Right lobe of liver (tissue), 6 donors: Measurements from ENCODE around the gene CBLC. TPM values are rescaled to one million over a fixed set of nuclear protein-coding genes. Genes with fewer than 3 reads are reported as not detected.

Experiments used
- ATAC-seq, 4 donors: fragments of 200-7000 bp; cut with Tn5 transposase; one replicate each; pipeline ENCODE4 v1.9.1; 2020; ENCODE audit warnings: mild to moderate bottlenecking in 4 of 4, moderate library complexity in 4 of 4
- DNase-seq, 3 donors: peaks; one replicate each; pipeline ENCODE4 v3.0.0-alpha.2; 2020
- H3K27ac ChIP-seq, 3 donors: fragments of 200-600 bp; one replicate each; pipeline ENCODE4 v1.8.0; 2022
- H3K27me3 ChIP-seq, 2 donors: fragments of 200-600 bp; one replicate each; pipeline ENCODE4 v1.8.0; 2022
- H3K36me3 ChIP-seq, 4 donors: fragments of 200-600 bp; sonication (generic) in 1 of 4; one replicate each; pipeline versions ENCODE4 v1.5.1 to v1.8.0; 2017 to 2022; ENCODE audit warnings: control low read depth in 1 of 4
- H3K4me1 ChIP-seq, 4 donors: fragments of 200-600 bp; sonication (generic) in 1 of 4; one replicate each; pipeline versions ENCODE4 v1.5.1 to v1.8.0; 2017 to 2022; ENCODE audit warnings: control low read depth in 1 of 4
- H3K4me3 ChIP-seq, 3 donors: fragments of 200-600 bp; one replicate each; pipeline ENCODE4 v1.8.0; 2022
- H3K9me3 ChIP-seq, 4 donors: fragments of 200-600 bp; sonication (generic) in 1 of 4; one replicate each; pipeline versions ENCODE4 v1.5.1 to v1.8.0; 2017 to 2022; ENCODE audit warnings: control low read depth in 1 of 4
- POLR2A ChIP-seq: fragments of 450-650 bp; IDR thresholded peaks from one replicate; pipeline ENCODE4 v1.6.1; 2017; ENCODE audit warnings: antibody characterized with exemption, mild to moderate bottlenecking
- WGBS: methylation state at CpG from one replicate; pipeline ENCODE4 v1.1.6; 2018; ENCODE audit warnings: low coverage, low lambda C conversion rate; ENCODE audit not compliant: insufficient coverage; ENCODE audit errors: missing lambda C conversion rate; 5-methylcytosine and 5-hydroxymethylcytosine counted together
- intact Hi-C, 2 donors: fragments of 100-400 bp; cut with DNase I; formaldehyde crosslinking; loops; one replicate each; pipeline versions ENCODE4 v1.11.2 to v1.14.1; 2022
- total RNA-seq, 6 experiments: library from RNA; depleted of rRNA in 2 of 6; stranded (reverse); fragments of >200 nt in 2 of 6; fragmentation: NEBNext Ultra II Directional in 3 of 6; extraction: Animal tissue kit (Norgen Biotek cat#: 25700) in 3 of 6; gene quantifications; one replicate each; pipeline versions ENCODE4 v1.1.0 to v1.2.4, GENCODE V29; 2016 to 2023
- TF ChIP-seq, protein P1 (sequence below), 4 donors: fragments of 200-600 bp in 3 of 4; fragments of 450-650 bp in 1 of 4; IDR thresholded peaks; one replicate each; pipeline versions ENCODE4 v1.5.1 to v1.8.0; 2016 to 2022; ENCODE audit warnings: antibody characterized with exemption in 4 of 4, mild to moderate bottlenecking in 2 of 4
- donor health status: DM: no; HTN: yes; CAD: no.
- donor health status: DM: no; HTN: no; CAD: no.
- donor health status: DM: no; HTN: no; CAD: no.
- donor health status: DM: no; HTN: yes; CAD: no.
- donor health status: DM: no; HTN: yes; CAD: no.

The CBLC gene
- total RNA-seq, 6 experiments from 2014 or later, result 9.8 to 19.4 (median 15.6) TPM

GRCh38 chr19:44731622-44732021 is 46.1 kb upstream of the CBLC start:
- TF ChIP-seq POLR2A, result no peak
- TF ChIP-seq, protein P1, sequence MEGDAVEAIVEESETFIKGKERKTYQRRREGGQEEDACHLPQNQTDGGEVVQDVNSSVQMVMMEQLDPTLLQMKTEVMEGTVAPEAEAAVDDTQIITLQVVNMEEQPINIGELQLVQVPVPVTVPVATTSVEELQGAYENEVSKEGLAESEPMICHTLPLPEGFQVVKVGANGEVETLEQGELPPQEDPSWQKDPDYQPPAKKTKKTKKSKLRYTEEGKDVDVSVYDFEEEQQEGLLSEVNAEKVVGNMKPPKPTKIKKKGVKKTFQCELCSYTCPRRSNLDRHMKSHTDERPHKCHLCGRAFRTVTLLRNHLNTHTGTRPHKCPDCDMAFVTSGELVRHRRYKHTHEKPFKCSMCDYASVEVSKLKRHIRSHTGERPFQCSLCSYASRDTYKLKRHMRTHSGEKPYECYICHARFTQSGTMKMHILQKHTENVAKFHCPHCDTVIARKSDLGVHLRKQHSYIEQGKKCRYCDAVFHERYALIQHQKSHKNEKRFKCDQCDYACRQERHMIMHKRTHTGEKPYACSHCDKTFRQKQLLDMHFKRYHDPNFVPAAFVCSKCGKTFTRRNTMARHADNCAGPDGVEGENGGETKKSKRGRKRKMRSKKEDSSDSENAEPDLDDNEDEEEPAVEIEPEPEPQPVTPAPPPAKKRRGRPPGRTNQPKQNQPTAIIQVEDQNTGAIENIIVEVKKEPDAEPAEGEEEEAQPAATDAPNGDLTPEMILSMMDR (IDR thresholded peaks at IDR 0.05), result no peak
- no peak overlapping the region for H3K27ac ChIP-seq
- H3K27me3 ChIP-seq, result no peaks in the 10 kb centered on the region
- no peaks in the 10 kb centered on the region for H3K9me3 ChIP-seq
- DNase-seq (no peak), ATAC-seq (no peak)
- no peaks in the 10 kb centered on the region for H3K36me3 ChIP-seq
- no peak overlapping the region for H3K4me3 ChIP-seq
- H3K4me1 ChIP-seq, result peaks cover 0 to 16% (median 8%) of the 10 kb centered on the region in 4 donors
- intact Hi-C loops, result no loop called here
- 70% methylated on average over 1 of the region's 5 CpGs for WGBS

GRCh38 chr19:44732235-44733014 is 45.3 kb upstream of the CBLC start:
- H3K27ac ChIP-seq, result no peak overlapping the region
- ATAC-seq (no peak), DNase-seq (no peak)
- H3K36me3 ChIP-seq, result no peaks in the 10 kb centered on the region
- H3K4me3 ChIP-seq, result no peak overlapping the region
- peaks cover 0 to 15% (median 8%) of the 10 kb centered on the region in 4 donors for H3K4me1 ChIP-seq
- TF ChIP-seq POLR2A, result no peak
- TF ChIP-seq, protein P1 (IDR thresholded peaks at IDR 0.05), result no peak
- 68% methylated on average over 6 of the region's 11 CpGs for WGBS
- intact Hi-C loops, result no loop called here
- H3K9me3 ChIP-seq, result no peaks in the 10 kb centered on the region
- no peaks in the 10 kb centered on the region for H3K27me3 ChIP-seq

DNA sequence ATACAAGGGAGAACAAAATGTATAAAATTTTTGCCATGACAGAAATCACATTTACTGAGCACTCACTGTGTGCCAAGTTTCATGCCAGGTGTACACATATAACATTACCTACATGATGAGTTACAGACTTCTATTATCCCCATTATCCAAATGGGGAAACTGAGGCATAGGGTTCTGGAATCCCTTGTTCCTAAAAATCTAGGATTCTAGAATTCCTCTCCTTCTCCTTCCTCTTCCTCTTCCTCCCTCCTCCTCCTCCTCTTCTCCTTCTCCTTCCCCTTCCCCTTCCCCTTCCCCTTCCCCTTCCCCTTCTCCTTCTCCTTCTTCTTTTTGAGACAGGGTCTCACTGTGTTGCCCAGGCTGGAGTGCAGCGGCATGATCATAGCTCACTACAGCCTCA is 43.3 kb upstream of the CBLC start:
- Histone ChIP-seq H3K36me3 (no peaks in the 10 kb centered on the region), H3K27me3 (no peaks in the 10 kb centered on the region), H3K9me3 (no peaks in the 10 kb centered on the region), H3K4me3 (no peak overlapping the region), H3K27ac (no peak overlapping the region), H3K4me1 (peaks cover 0 to 34% (median 16%) of the 10 kb centered on the region in 4 donors)
- ATAC-seq (no peak), DNase-seq (no peak)
- no peak for TF ChIP-seq POLR2A
- TF ChIP-seq, protein P1 (IDR thresholded peaks at IDR 0.05), result no peak
- WGBS, result 40% methylated on average over 1 of the region's 1 CpG
- intact Hi-C loops, result no loop called here

- Histone ChIP-seq H3K4me1 (peaks cover 0 to 41% (median 20%) of the 10 kb centered on the region in 4 donors), H3K36me3 (no peaks in the 10 kb centered on the region), H3K9me3 (no peaks in the 10 kb centered on the region), H3K27ac (no peak overlapping the region), H3K27me3 (no peaks in the 10 kb centered on the region), H3K4me3 (no peak overlapping the region)
- TF ChIP-seq, protein P1 (IDR thresholded peaks at IDR 0.05), result no peak
- TF ChIP-seq POLR2A, result no peak
- ATAC-seq (no peak), DNase-seq (no peak)
- intact Hi-C loops, result no loop called here
- 82% methylated on average over 5 of the region's 5 CpGs for WGBS
Measured at GRCh38 chr19:44735011-44735410, 42.7 kb upstream of the CBLC start.
